Gastrocnemius medialis (tissue), 4 donors: Measurements from ENCODE around the gene CEBPA.

Experiments
- CTCF ChIP-seq, 5 experiments: fragments of 450-650 bp in 3 of 5; fragments of 200-600 bp in 2 of 5; sonication (generic) in 2 of 5; IDR thresholded peaks in 4 of 5; conservative IDR thresholded peaks in 1 of 5; 1 replicate in 4 of 5; 2 replicates in 1 of 5; pipeline ENCODE4 v1.5.1; 2016 to 2019; ENCODE audit warnings: antibody characterized with exemption in 5 of 5, mild to moderate bottlenecking in 3 of 5, moderate library complexity in 3 of 5
- POLR2A ChIP-seq, 2 donors: fragments of 450-650 bp; IDR thresholded peaks; one replicate each; pipeline ENCODE4 v1.6.1; 2017; ENCODE audit warnings: antibody characterized with exemption in 2 of 2, mild to moderate bottlenecking in 2 of 2, moderate library complexity in 2 of 2

- no peak for TF ChIP-seq CTCF (IDR thresholded peaks at IDR 0.05 in 4 of 5, conservative IDR thresholded peaks at IDR 0.05 in 1 of 5)
- no peak for TF ChIP-seq POLR2A (IDR thresholded peaks at IDR 0.05)
These were observed 30.9 kb downstream of the CEBPA start for GRCh38 chr19:33271246-33272021.
